ENCODE results near the gene PTPN13.

Gene PTPN13

DNA sequence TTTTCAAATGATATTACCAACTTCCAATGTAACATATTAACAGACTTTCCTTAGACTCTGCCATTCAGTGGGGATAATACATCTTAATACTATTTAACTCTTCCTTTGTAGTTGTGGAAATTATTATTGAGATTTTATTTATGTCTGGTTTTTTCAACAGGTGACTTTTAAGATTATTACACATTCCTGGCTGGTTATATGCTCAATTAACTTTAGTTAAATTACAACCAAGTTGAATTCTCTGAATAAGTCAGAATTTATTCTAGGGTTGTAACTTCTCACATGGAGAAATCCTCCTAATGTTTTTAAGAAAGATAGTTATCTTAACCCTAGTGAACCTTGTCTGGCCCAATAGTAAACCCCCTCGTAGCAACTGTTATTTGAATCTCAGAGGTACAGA is 147.7 kb downstream of the PTPN13 start:
- no CpG with 5 or more reads among the region's 1 CpG for WGBS, 2 donors (ENCODE audit: extremely low coverage in 2 of 2, insufficient read length in 2 of 2, insufficient replicate concordance in 1 of 2)
- Histone ChIP-seq H2AFZ (ENCODE audit: low read length) (no peak overlapping the region), H3K79me1 (ENCODE audit: low read depth, low read length) (no peaks in the 10 kb centered on the region)

DNA sequence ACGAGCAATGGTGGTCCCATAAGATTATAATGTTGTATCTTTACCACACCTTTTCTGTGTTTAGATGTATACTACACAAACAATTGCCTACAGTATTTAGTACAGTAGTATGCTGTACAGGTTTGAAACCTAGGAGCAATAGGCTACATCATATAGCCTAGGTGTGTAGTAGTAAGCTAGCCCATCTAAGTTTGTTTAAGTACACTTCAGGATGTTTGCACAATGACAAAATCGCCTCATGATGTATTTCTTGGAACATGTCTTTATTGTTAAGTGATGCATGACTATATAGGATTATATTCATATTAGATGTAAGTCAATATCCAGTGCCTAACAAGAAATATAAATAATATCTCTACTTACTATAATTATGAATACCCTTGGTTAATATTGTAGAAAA is 150.5 kb downstream of the PTPN13 start:
- no CpG with 5 or more reads among the region's 2 CpGs for WGBS, 2 donors (ENCODE audit: extremely low coverage in 2 of 2, insufficient read length in 2 of 2, insufficient replicate concordance in 1 of 2)
- Histone ChIP-seq H3K4me1 (ENCODE audit: control insufficient read depth in 2 of 2, insufficient read depth in 1 of 2, low read depth in 1 of 2, low read length in 2 of 2) (no peaks in the 10 kb centered on the region), H3K36me3 (replicated peaks in 1 of 2; ENCODE audit: control insufficient read depth in 2 of 2, insufficient read depth in 2 of 2, low read length in 2 of 2) (peaks cover 17 to 96% of the 10 kb centered on the region in 2 donors), H2AK5ac (ENCODE audit: low read depth, low read length) (no peak overlapping the region), H3K27me3 (ENCODE audit: control insufficient read depth in 3 of 3, insufficient read depth in 3 of 3, low read depth in 1 of 3, low read length in 3 of 3) (no peaks in the 10 kb centered on the region), H3K18ac (ENCODE audit: low read length) (no peak overlapping the region), H3K4me3 (ENCODE audit: low read length in 2 of 2) (no peak overlapping the region), H2BK15ac (ENCODE audit: low read length) (no peak overlapping the region), H3K4me2 (ENCODE audit: insufficient read depth, low read length, poor library complexity, severe bottlenecking) (no peak overlapping the region), H3K9me3 (replicated peaks in 1 of 2; ENCODE audit: control insufficient read depth in 2 of 2, insufficient read depth in 1 of 2, low read depth in 1 of 2, low read length in 2 of 2) (peaks cover 4 to 13% of the 10 kb centered on the region in 2 donors), H2BK5ac (ENCODE audit: low read length) (no peak overlapping the region), H3K4ac (ENCODE audit: low read length) (no peak overlapping the region), H2BK120ac (ENCODE audit: low read depth, low read length) (no peak overlapping the region), H3K9ac (ENCODE audit: low read depth, low read length, poor library complexity) (no peak overlapping the region), H4K8ac (ENCODE audit: low read depth, low read length) (no peak overlapping the region), H3K23ac (ENCODE audit: low read depth, low read length, poor library complexity) (no peak overlapping the region), H2BK12ac (ENCODE audit: low read length) (no peak overlapping the region), H3K79me1 (ENCODE audit: low read depth, low read length) (no peaks in the 10 kb centered on the region), H2AFZ (ENCODE audit: low read length) (no peak overlapping the region), H3K14ac (ENCODE audit: low read length) (no peak overlapping the region), H4K91ac (ENCODE audit: low read depth, low read length, poor library complexity) (no peak overlapping the region), H3K27ac (replicated peaks; ENCODE audit: low read length) (no peak overlapping the region)
- no peak for DNase-seq (ENCODE audit: low spot score)

More for the DNA sequence above, 147.7 kb downstream of the PTPN13 start:
- no peak overlapping the region for H3K9ac ChIP-seq (ENCODE audit: low read depth, low read length, poor library complexity)
- no peak overlapping the region for H4K8ac ChIP-seq (ENCODE audit: low read depth, low read length)
- no peak overlapping the region for H2BK120ac ChIP-seq (ENCODE audit: low read depth, low read length)
- H3K36me3 ChIP-seq (replicated peaks in 1 of 2; ENCODE audit: control insufficient read depth in 2 of 2, insufficient read depth in 2 of 2, low read length in 2 of 2): peaks cover 25 to 99% of the 10 kb centered on the region in 2 donors
- no peak overlapping the region for H3K4me3 ChIP-seq (ENCODE audit: low read length in 2 of 2)
- H3K23ac ChIP-seq (ENCODE audit: low read depth, low read length, poor library complexity): no peak overlapping the region
- no peak overlapping the region for H3K14ac ChIP-seq (ENCODE audit: low read length)
- H3K27me3 ChIP-seq (ENCODE audit: control insufficient read depth in 3 of 3, insufficient read depth in 3 of 3, low read depth in 1 of 3, low read length in 3 of 3): no peaks in the 10 kb centered on the region
- H3K4me1 ChIP-seq (ENCODE audit: control insufficient read depth in 2 of 2, insufficient read depth in 1 of 2, low read depth in 1 of 2, low read length in 2 of 2): no peaks in the 10 kb centered on the region
- peaks cover 4 to 29% of the 10 kb centered on the region in 2 donors for H3K9me3 ChIP-seq (replicated peaks in 1 of 2; ENCODE audit: control insufficient read depth in 2 of 2, insufficient read depth in 1 of 2, low read depth in 1 of 2, low read length in 2 of 2)
- H3K4me2 ChIP-seq (ENCODE audit: insufficient read depth, low read length, poor library complexity, severe bottlenecking): no peak overlapping the region
- no peak overlapping the region for H3K27ac ChIP-seq (replicated peaks; ENCODE audit: low read length)
- H4K91ac ChIP-seq (ENCODE audit: low read depth, low read length, poor library complexity): no peak overlapping the region
- H3K18ac ChIP-seq (ENCODE audit: low read length): no peak overlapping the region
- no peak overlapping the region for H2AK5ac ChIP-seq (ENCODE audit: low read depth, low read length)
- no peak overlapping the region for H2BK5ac ChIP-seq (ENCODE audit: low read length)
- H3K4ac ChIP-seq (ENCODE audit: low read length): no peak overlapping the region
- no peak for DNase-seq (ENCODE audit: low spot score)
- H2BK15ac ChIP-seq (ENCODE audit: low read length): no peak overlapping the region
- no peak overlapping the region for H2BK12ac ChIP-seq (ENCODE audit: low read length)

DNA sequence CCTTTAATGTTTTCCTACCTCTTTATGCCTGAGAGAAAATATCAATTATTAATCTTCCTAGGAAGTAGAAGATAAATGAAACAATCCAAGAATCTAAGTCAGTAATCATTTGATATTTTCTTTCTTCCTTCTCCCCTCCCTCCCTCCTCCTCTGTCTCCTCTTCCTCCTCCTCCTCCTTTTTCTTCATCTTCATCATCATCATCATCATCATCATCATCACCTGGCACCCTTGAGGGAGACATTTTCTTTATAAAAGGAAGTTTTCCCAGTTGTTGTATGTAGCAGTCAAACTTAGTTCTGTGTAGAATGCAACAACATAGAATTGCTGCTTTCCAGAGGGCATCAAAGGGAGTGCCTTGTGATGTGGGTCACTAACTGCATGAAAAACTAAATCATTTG is 155.0 kb downstream of the PTPN13 start:
- Histone ChIP-seq H2BK5ac (ENCODE audit: low read length) (no peak overlapping the region), H2AK5ac (ENCODE audit: low read depth, low read length) (no peak overlapping the region), H4K8ac (ENCODE audit: low read depth, low read length) (no peak overlapping the region), H3K79me1 (ENCODE audit: low read depth, low read length) (no peaks in the 10 kb centered on the region), H3K9ac (ENCODE audit: low read depth, low read length, poor library complexity) (no peak overlapping the region), H3K27me3 (ENCODE audit: control insufficient read depth in 3 of 3, insufficient read depth in 3 of 3, low read depth in 1 of 3, low read length in 3 of 3) (no peaks in the 10 kb centered on the region), H3K4me2 (ENCODE audit: insufficient read depth, low read length, poor library complexity, severe bottlenecking) (no peak overlapping the region), H3K27ac (replicated peaks; ENCODE audit: low read length) (no peak overlapping the region), H4K91ac (ENCODE audit: low read depth, low read length, poor library complexity) (no peak overlapping the region), H3K18ac (ENCODE audit: low read length) (no peak overlapping the region), H3K4me1 (ENCODE audit: control insufficient read depth in 2 of 2, insufficient read depth in 1 of 2, low read depth in 1 of 2, low read length in 2 of 2) (no peaks in the 10 kb centered on the region), H3K14ac (ENCODE audit: low read length) (no peak overlapping the region), H2BK120ac (ENCODE audit: low read depth, low read length) (no peak overlapping the region), H2BK12ac (ENCODE audit: low read length) (no peak overlapping the region), H3K4me3 (ENCODE audit: low read length in 2 of 2) (no peak overlapping the region), H2AFZ (ENCODE audit: low read length) (no peak overlapping the region), H3K36me3 (replicated peaks in 1 of 2; ENCODE audit: control insufficient read depth in 2 of 2, insufficient read depth in 2 of 2, low read length in 2 of 2) (peaks cover 5 to 96% of the 10 kb centered on the region in 2 donors), H3K9me3 (replicated peaks in 1 of 2; ENCODE audit: control insufficient read depth in 2 of 2, insufficient read depth in 1 of 2, low read depth in 1 of 2, low read length in 2 of 2) (no peaks in the 10 kb centered on the region), H3K4ac (ENCODE audit: low read length) (no peak overlapping the region), H2BK15ac (ENCODE audit: low read length) (no peak overlapping the region), H3K23ac (ENCODE audit: low read depth, low read length, poor library complexity) (no peak overlapping the region)
- no peak for DNase-seq (ENCODE audit: low spot score)

DNA sequence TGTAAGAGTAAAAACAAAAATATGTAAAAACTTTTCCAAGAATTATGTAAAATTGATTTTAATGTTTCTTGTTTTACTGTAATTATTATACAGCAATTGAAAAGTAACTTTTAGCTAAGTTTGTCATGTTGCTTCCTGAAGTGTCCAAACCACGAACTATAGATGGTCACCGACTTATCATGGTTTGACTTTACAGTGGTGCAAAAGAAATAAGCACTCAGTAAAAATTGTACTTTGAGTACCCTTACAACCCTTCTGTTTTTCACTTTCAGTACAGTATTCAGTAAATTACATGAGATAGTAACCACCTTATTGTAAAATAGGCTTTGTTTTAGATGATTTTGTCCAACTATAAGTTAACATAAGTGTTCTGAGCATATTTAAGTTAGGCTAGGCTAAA is 161.3 kb downstream of the PTPN13 start:
- Histone ChIP-seq H3K4me1 (ENCODE audit: control insufficient read depth in 2 of 2, insufficient read depth in 1 of 2, low read depth in 1 of 2, low read length in 2 of 2) (peaks cover 0 to 2% of the 10 kb centered on the region in 2 donors), H2BK5ac (ENCODE audit: low read length) (no peak overlapping the region), H3K9ac (ENCODE audit: low read depth, low read length, poor library complexity) (no peak overlapping the region), H4K91ac (ENCODE audit: low read depth, low read length, poor library complexity) (no peak overlapping the region), H2BK15ac (ENCODE audit: low read length) (no peak overlapping the region), H3K4me2 (ENCODE audit: insufficient read depth, low read length, poor library complexity, severe bottlenecking) (no peak overlapping the region), H3K9me3 (replicated peaks in 1 of 2; ENCODE audit: control insufficient read depth in 2 of 2, insufficient read depth in 1 of 2, low read depth in 1 of 2, low read length in 2 of 2) (no peaks in the 10 kb centered on the region), H3K27ac (replicated peaks; ENCODE audit: low read length) (no peak overlapping the region), H3K4ac (ENCODE audit: low read length) (no peak overlapping the region), H2BK120ac (ENCODE audit: low read depth, low read length) (no peak overlapping the region), H4K8ac (ENCODE audit: low read depth, low read length) (no peak overlapping the region), H3K4me3 (ENCODE audit: low read length in 2 of 2) (no peak overlapping the region), H2AFZ (ENCODE audit: low read length) (no peak overlapping the region), H2BK12ac (ENCODE audit: low read length) (no peak overlapping the region), H3K14ac (ENCODE audit: low read length) (no peak overlapping the region), H3K79me1 (ENCODE audit: low read depth, low read length) (no peaks in the 10 kb centered on the region), H3K23ac (ENCODE audit: low read depth, low read length, poor library complexity) (no peak overlapping the region), H2AK5ac (ENCODE audit: low read depth, low read length) (no peak overlapping the region), H3K36me3 (replicated peaks in 1 of 2; ENCODE audit: control insufficient read depth in 2 of 2, insufficient read depth in 2 of 2, low read length in 2 of 2) (peaks cover 5 to 97% of the 10 kb centered on the region in 2 donors), H3K18ac (ENCODE audit: low read length) (no peak overlapping the region), H3K27me3 (ENCODE audit: control insufficient read depth in 3 of 3, insufficient read depth in 3 of 3, low read depth in 1 of 3, low read length in 3 of 3) (no peaks in the 10 kb centered on the region)
- WGBS, 2 donors (ENCODE audit: extremely low coverage in 2 of 2, insufficient read length in 2 of 2, insufficient replicate concordance in 1 of 2): no CpG with 5 or more reads among the region's 2 CpGs
- no peak for DNase-seq (ENCODE audit: low spot score)

Data from neuronal stem cell (in vitro differentiated cells).